ENCODE data around the gene CCIN. TPM values are rescaled to one million over a fixed set of nuclear protein-coding genes. Genes with fewer than 3 reads are reported as not detected.

CCIN gene
- total and polyA plus RNA-seq, 2 of the 4 experiments (the other 2 are of a cell fraction): 0.80 to 1.1 TPM

GRCh38 chr9:36190388-36191289 is 21.5 kb downstream of the CCIN start, which contains the start of gene CLTA:
TSS of gene CLTA (plus strand) at chr9:36190921. CDS start at chr9:36191057, 136 bp downstream.
- ATAC-seq (ENCODE audit: low read depth) (peak; percentile 93), DNase-seq (peak; percentile 99)
- 1% methylated on average over 20 of the region's 68 CpGs; no CpG with 5 or more reads in 1 of the 2 experiments for WGBS, 2 experiments (ENCODE audit: extremely low coverage in 2 of 2, insufficient read length in 1 of 2)
- intact Hi-C loops (cut with micrococcal nuclease) (loop anchor here (2.0 to 5.0 kb wide), 3 partner anchors 54 to 137 kb away; partner anchors contain the start of gene GLIPR2), dilution Hi-C loops (cut with HindIII; ENCODE audit: low sequenced_read_pairs, unreplicated experiment) (no loop called here), in situ Hi-C loops (cut with MboI; ENCODE audit: low sequenced_read_pairs) (no loop called here)
- Histone ChIP-seq H3K4me2 (ENCODE audit: low read depth, low read length) (peak within 1 kb of the TSS; percentile 99), H3K4ac (ENCODE audit: low read depth, low read length) (peak within 1 kb of the TSS; percentile 99), H3K23ac (ENCODE audit: low read depth, low read length) (peak within 1 kb of the TSS; percentile 99), H3K79me1 (ENCODE audit: low read depth in 1 of 2, low read length in 2 of 2) (peaks cover 3 to 48% of the 10 kb centered on the region in 2 experiments; a peak in 2 of 4 replicates), H2BK120ac (ENCODE audit: low read depth, low read length) (peak within 1 kb of the TSS; percentile 93), H2AK9ac (replicated peaks; ENCODE audit: low read depth, low read length, poor library complexity) (peak within 1 kb of the TSS; percentile 98), H3K14ac (replicated peaks; ENCODE audit: low read depth, low read length) (peak within 1 kb of the TSS; percentile 99), H2AK5ac (ENCODE audit: low read depth, low read length) (peak within 1 kb of the TSS; percentile 85), H2BK20ac (ENCODE audit: low read depth, low read length) (peak within 1 kb of the TSS; percentile 85; the same call in 1 of the 2 replicates), H3K36me3 (ENCODE audit: control insufficient read depth, insufficient read depth, low read length) (peaks cover 2% of the 10 kb centered on the region; the same call in 1 of the 2 replicates), H4K20me1 (ENCODE audit: insufficient read depth, low read length) (peaks cover 43% of the 10 kb centered on the region), H3K9me3 (ENCODE audit: control insufficient read depth, insufficient read depth, low read length) (no peaks in the 10 kb centered on the region), H2AFZ (replicated peaks; ENCODE audit: low read length, poor library complexity) (peak within 1 kb of the TSS; percentile 93), H4K91ac (ENCODE audit: insufficient read depth, low read depth, low read length) (peak within 1 kb of the TSS; percentile 88), H3K9ac (ENCODE audit: low read depth, low read length) (peak within 1 kb of the TSS; percentile 95), H4K5ac (ENCODE audit: low read depth, low read length) (peak within 1 kb of the TSS; percentile 96), H3K4me1 (ENCODE audit: control insufficient read depth, insufficient read depth, low read length) (peaks cover 15% of the 10 kb centered on the region), H2BK15ac (ENCODE audit: low read depth, low read length) (peak within 1 kb of the TSS; percentile 67; the same call in 1 of the 3 replicates), H2BK5ac (ENCODE audit: low read depth, low read length, poor library complexity, severe bottlenecking) (peak within 1 kb of the TSS; percentile 96), H3K9me1 (ENCODE audit: insufficient read depth, low read length) (peaks cover 21% of the 10 kb centered on the region), H3K56ac (ENCODE audit: extremely low read depth, insufficient read depth, low read length) (peak within 1 kb of the TSS; percentile 84), H3K4me3 (ENCODE audit: insufficient read depth, low read depth, low read length) (peak within 1 kb of the TSS; percentile 74), H3K18ac (ENCODE audit: low read depth, low read length) (peak within 1 kb of the TSS; percentile 95), H3K27ac (ENCODE audit: insufficient read depth, low read length) (peak within 1 kb of the TSS; percentile 93), H4K8ac (ENCODE audit: low read depth in 2 of 2, low read length in 2 of 2) (peak within 1 kb of the TSS; percentile 65 to 99), H3K27me3 (ENCODE audit: control insufficient read depth, insufficient read depth, low read length) (no peaks in the 10 kb centered on the region)
- no TSS peak for BruUV-seq (replicated peaks)
- TF ChIP-seq CTCF (conservative IDR thresholded peaks at IDR 0.05; ENCODE audit: low read depth, low read length): peak; percentile 60
- TF ChIP-seq MXI1 (IDR thresholded peaks at IDR 0.05; ENCODE audit: borderline replicate concordance, low read depth, low read length): peak; percentile 68; the same call in 1 of the 2 replicates
- no peak for TF ChIP-seq MAFK (IDR thresholded peaks at IDR 0.05; ENCODE audit: low read depth, low read length)
- no peak for TF ChIP-seq CEBPB (IDR thresholded peaks at IDR 0.05; ENCODE audit: low read depth, low read length)
- TF ChIP-seq RAD21 (IDR thresholded peaks at IDR 0.05; ENCODE audit: low read length): peak; percentile 25; the same call in 1 of the 2 replicates
- 0 out of 2 replicates have a peak, but pooled peaks have one; percentile 0 for TF ChIP-seq ELK1 (IDR thresholded peaks at IDR 0.05; ENCODE audit: borderline replicate concordance, low read depth, low read length)
- peak; percentile 30; the same call in 1 of the 2 replicates for TF ChIP-seq SMC3 (IDR thresholded peaks at IDR 0.05; ENCODE audit: low read depth, low read length)
- peak; percentile 99 for TF ChIP-seq POLR2A (IDR thresholded peaks at IDR 0.05; ENCODE audit: low read depth, low read length)
- peak; percentile 84; the same call in 1 of the 2 replicates for TF ChIP-seq MAZ (IDR thresholded peaks at IDR 0.05; ENCODE audit: borderline replicate concordance, low read depth, low read length)
- peak; percentile 72; the same call in 1 of the 2 replicates for TF ChIP-seq BHLHE40 (IDR thresholded peaks at IDR 0.05; ENCODE audit: low read depth, low read length)
- peak; percentile 78 for TF ChIP-seq USF2 (IDR thresholded peaks at IDR 0.05; ENCODE audit: low read depth, low read length)
- ChIA-PET POLR2A (ENCODE audit: unreplicated experiment) (interaction anchor here (0.6 to 0.9 kb wide), 2 partner anchors 17 to 81 kb away, joined by 4 to 7 read pairs; no protein-coding TSS in a partner anchor), CTCF (interaction anchor here (0.6 to 2.1 kb wide), 9 partner anchors 10 to 279 kb away, joined by 3 to 6 read pairs (median 3); no protein-coding TSS in a partner anchor)
